Heart left ventricle (tissue), 16 donors: Measurements from ENCODE around the gene USP4. TPM values are rescaled to one million over a fixed set of nuclear protein-coding genes. Genes with fewer than 3 reads are reported as not detected.
"Not testable (repeated sequence)": the region's sequence is repeated elsewhere in the genome, so short reads cannot be mapped to it uniquely, and the experiment has no call there.

Experiments used
- ATAC-seq, 4 donors: fragments of 200-7000 bp; cut with Tn5 transposase; one replicate each; pipeline ENCODE4 v1.9.1; 2020 to 2022; ENCODE audit warnings: moderate library complexity in 4 of 4, mild to moderate bottlenecking in 3 of 4, moderate number of reproducible peaks in 1 of 4
- DNase-seq, 5 donors: peaks; one replicate each; pipeline ENCODE4 v3.0.0-alpha.2; 2020
- H3K27ac ChIP-seq, 12 donors: fragments of 200-600 bp; sonication (generic) in 4 of 12; one replicate each; pipeline versions ENCODE4 v1.5.0 to v1.8.0; 2016 to 2022; ENCODE audit warnings: mild to moderate bottlenecking in 2 of 12
- H3K27me3 ChIP-seq, 9 donors: fragments of 200-600 bp; sonication (generic) in 2 of 9; one replicate each; pipeline versions ENCODE4 v1.5.1 to v1.8.0; 2016 to 2022; ENCODE audit warnings: mild to moderate bottlenecking in 3 of 9
- H3K36me3 ChIP-seq, 9 donors: fragments of 200-600 bp; sonication (generic) in 2 of 9; one replicate each; pipeline versions ENCODE4 v1.5.0 to v1.8.0; 2018 to 2022; ENCODE audit warnings: mild to moderate bottlenecking in 2 of 9
- H3K4me1 ChIP-seq, 12 donors: fragments of 200-600 bp; sonication (generic) in 4 of 12; one replicate each; pipeline versions ENCODE4 v1.5.0 to v1.8.0; 2016 to 2022; ENCODE audit warnings: mild to moderate bottlenecking in 3 of 12
- H3K4me3 ChIP-seq, 12 donors: fragments of 200-600 bp; sonication (generic) in 4 of 12; one replicate each; pipeline versions ENCODE4 v1.5.0 to v1.8.0; 2017 to 2022; ENCODE audit warnings: mild to moderate bottlenecking in 9 of 12, moderate library complexity in 4 of 12
- H3K9me3 ChIP-seq, 12 donors: fragments of 200-600 bp; sonication (generic) in 4 of 12; one replicate each; pipeline versions ENCODE4 v1.5.0 to v1.8.0; 2016 to 2022; ENCODE audit warnings: mild to moderate bottlenecking in 1 of 12
- POLR2A ChIP-seq, 2 donors: fragments of 450-650 bp; IDR thresholded peaks; one replicate each; pipeline ENCODE4 v1.6.1; 2017; ENCODE audit warnings: antibody characterized with exemption in 2 of 2, mild to moderate bottlenecking in 2 of 2, moderate library complexity in 2 of 2
- WGBS, 4 donors: extraction: QIAGEN DNeasy Blood & Tissue Kit in 2 of 4; methylation state at CpG; one replicate each; pipeline versions ENCODE4 v1.1.5 to v1.1.7; 2013 to 2018; 5-methylcytosine and 5-hydroxymethylcytosine counted together
- intact Hi-C, 10 donors: fragments of 100-400 bp; cut with DNase I; formaldehyde crosslinking; loops; one replicate each; pipeline versions ENCODE4 v1.11.1 to v1.14.2; 2022
- microRNA-seq, 4 donors: library from miRNA; unstranded; fragments of <30 nt; microRNA quantifications; one replicate each; pipeline versions ENCODE4 to v1.2.0, GENCODE V29; 2017 to 2020
- polyA plus RNA-seq, 2 donors: library from polyadenylated mRNA; stranded (reverse); fragments of 200-250 nt; gene quantifications; one replicate each; pipeline ENCODE4 v1.2.3, GENCODE V29; 2013
- total RNA-seq, 9 donors: library from RNA; depleted of rRNA in 2 of 9; stranded (reverse); fragments of >200 nt in 2 of 9; fragmentation: NEBNext Ultra II Directional in 3 of 9; extraction: Animal tissue kit (Norgen Biotek cat#: 25700) in 3 of 9; gene quantifications; one replicate each; pipeline versions ENCODE4 v1.1.0 to v1.2.4, GENCODE V29; 2016 to 2023
- donor health status: ischemic (EF 13 %, LVEDD 7.1; RV severe dilation, severe dysfunction).
- donor health status: healthy with polysubstance abuse.
- donor health status: DM: no; HTN: yes; CAD: no.
- donor health status: DM: no; HTN: no; CAD: no.
- donor health status: ischemic (EF 25% LVEDD 6.9; RV normal size, moderate dysfunction).
- donor health status: ischemic (EF 25% LVEDD 5.7; RV mildly dilated, moderate dysfunction).
- donor health status: healthy.
- donor health status: DM: yes; HTN: yes; CAD: no.
- donor health status: ischemic (EF 35%, LVEDD 5.7; RV mildly dilated, moderate dysfunction).
- donor health status: nonischemic (EF 11% LVEDD 7.7; RV severe dilation, severe dysfunction).
- donor health status: DM: yes; HTN: yes; CAD: no.
- donor health status: PGD.
- donor health status: ischemic (EF 29% LVEDD 5.4; RV normal size, mild dysfunction).
- donor health status: nonischemic (EF 23%, LVEDD 6.1; RV moderate dilation, normal function).

USP4 gene
- total and polyA plus RNA-seq, 11 donors, result 17.3 to 48.6 (median 36.0) TPM

DNA sequence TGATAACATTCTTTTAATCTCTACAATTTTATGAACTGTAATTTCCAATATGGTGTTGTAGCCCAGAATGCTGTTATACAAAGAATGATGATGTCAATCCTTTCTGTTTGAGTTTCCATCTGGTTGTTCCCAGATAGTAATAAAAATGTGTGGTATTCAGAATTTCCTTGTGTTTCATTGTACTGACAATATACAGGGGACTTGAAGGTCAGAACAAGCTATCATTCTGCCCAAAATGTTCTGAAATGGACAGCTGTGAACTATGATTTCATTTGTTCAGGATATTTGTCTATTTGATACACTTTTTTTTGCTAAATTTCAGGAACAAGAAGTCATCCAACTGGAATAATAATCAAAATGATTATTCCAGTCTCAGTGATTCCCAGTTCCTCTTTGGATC, 103.6 kb downstream of the USP4 start:
- no peak overlapping the region for H3K27ac ChIP-seq
- intact Hi-C loops, result no loop called here
- DNase-seq, result no peak

DNA sequence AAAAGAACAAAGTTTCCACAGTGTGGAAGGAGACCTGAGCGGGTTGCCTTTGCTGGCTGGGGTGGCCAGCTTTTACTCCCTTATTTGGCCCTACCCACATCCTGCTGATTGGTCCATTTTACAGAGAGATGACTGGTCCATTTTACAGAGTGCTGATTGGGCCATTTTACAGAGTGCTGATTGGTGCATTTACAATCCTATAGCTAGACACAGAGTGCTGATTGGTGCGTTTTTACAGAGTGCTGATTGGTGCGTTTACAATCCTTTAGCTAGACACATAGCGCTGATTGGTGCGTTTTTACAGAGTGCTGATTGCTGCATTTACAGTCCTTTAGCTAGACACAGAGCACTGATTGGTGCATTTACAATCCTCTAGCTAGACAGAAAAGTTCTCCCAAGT, 111.0 kb downstream of the USP4 start:
- intact Hi-C loops, ATAC-seq, H3K27me3 ChIP-seq, H3K36me3 ChIP-seq, DNase-seq, H3K27ac ChIP-seq, H3K4me3 ChIP-seq, H3K4me1 ChIP-seq: not testable (repeated sequence)
- peaks cover 0 to 73% (median 48%) of the 10 kb centered on the region in 12 donors for H3K9me3 ChIP-seq
- 92 to 95% (median 94%) methylated on average over 5 of the region's 5 CpGs for WGBS, 4 donors

More for the DNA sequence above, 103.6 kb downstream of the USP4 start:
- peaks cover 0 to 15% (median 0%) of the 10 kb centered on the region in 9 donors for H3K36me3 ChIP-seq
- no peaks in the 10 kb centered on the region for H3K27me3 ChIP-seq
- peaks cover 0 to 22% (median 11%) of the 10 kb centered on the region in 12 donors for H3K4me1 ChIP-seq
- no peak for TF ChIP-seq POLR2A (IDR thresholded peaks at IDR 0.05)
- no peak for ATAC-seq
- H3K9me3 ChIP-seq, result peaks cover 0 to 35% (median 20%) of the 10 kb centered on the region in 12 donors
- no peak overlapping the region for H3K4me3 ChIP-seq

Small RNA genes lying within 50 kb of the gene (microRNA-seq; reads per million reads assigned to microRNA genes)
- gene MIR4271, result 0 reads per million in 4 donors

Other genes with a start within 250 kb of the USP4 start
- gene QRICH1, start 246.0 kb downstream of the USP4 start, total RNA-seq, result 10 to 100 TPM; 44.6 to 91.6 (median 55.5) TPM
- gene QRICH1, start 246.0 kb downstream of the USP4 start, polyA plus RNA-seq, result 10 to 100 TPM; 20.0 to 31.2 TPM
- gene QARS1, start 235.3 kb downstream of the USP4 start, total RNA-seq, result 100 to 1,000 TPM; 145 to 221 (median 194) TPM
- gene QARS1, start 235.3 kb downstream of the USP4 start, polyA plus RNA-seq, result 100 to 1,000 TPM; 177 to 197 TPM
- 10 to 100 TPM; 47.9 to 90.3 (median 63.1) TPM for gene USP19, start 219.2 kb downstream of the USP4 start, total RNA-seq
- gene USP19, start 219.2 kb downstream of the USP4 start, polyA plus RNA-seq, result 10 to 100 TPM; 19.2 to 34.7 TPM
- 1,000 to 10,000 TPM in 2 of 9 donors, 100 to 1,000 TPM in 7; 488 to 1,265 (median 769) TPM for gene LAMB2, start 207.0 kb downstream of the USP4 start, total RNA-seq
- gene LAMB2, start 207.0 kb downstream of the USP4 start, polyA plus RNA-seq, result 100 to 1,000 TPM; 290 to 836 TPM
- gene CCDC71, start 173.7 kb downstream of the USP4 start, total RNA-seq, result 10 to 100 TPM in 7 of 9 donors, 1 to 10 TPM in 2; 9.7 to 24.0 (median 14.6) TPM
- gene CCDC71, start 173.7 kb downstream of the USP4 start, polyA plus RNA-seq, result 10 to 100 TPM in 1 of 2 donors, 1 to 10 TPM in 1; 9.8 to 17.7 TPM
- 100 to 1,000 TPM in 7 of 9 donors, 10 to 100 TPM in 2; 96.9 to 138 (median 112) TPM for gene KLHDC8B, start 168.5 kb downstream of the USP4 start, total RNA-seq
- 100 to 1,000 TPM in 1 of 2 donors, 10 to 100 TPM in 1; 66.3 to 134 TPM for gene KLHDC8B, start 168.5 kb downstream of the USP4 start, polyA plus RNA-seq
- 1 to 10 TPM; 1.3 to 5.6 (median 2.9) TPM for gene C3orf62, start 62.8 kb downstream of the USP4 start, total RNA-seq
- gene C3orf62, start 62.8 kb downstream of the USP4 start, polyA plus RNA-seq, result 1 to 10 TPM; 2.5 to 3.3 TPM
- gene GPX1, start 18.3 kb upstream of the USP4 start, total RNA-seq, result 100 to 1,000 TPM in 8 of 9 donors, 10 to 100 TPM in 1; 86.3 to 341 (median 124) TPM
- gene GPX1, start 18.3 kb upstream of the USP4 start, polyA plus RNA-seq, result 100 to 1,000 TPM; 174 to 189 TPM
- 100 to 1,000 TPM; 224 to 479 (median 291) TPM for gene RHOA, start 71.9 kb upstream of the USP4 start, total RNA-seq
- 100 to 1,000 TPM; 106 to 406 TPM for gene RHOA, start 71.9 kb upstream of the USP4 start, polyA plus RNA-seq
- 10 to 100 TPM; 13.2 to 25.3 (median 16.7) TPM for gene TCTA, start 72.4 kb upstream of the USP4 start, total RNA-seq
- 10 to 100 TPM; 13.1 to 19.1 TPM for gene TCTA, start 72.4 kb upstream of the USP4 start, polyA plus RNA-seq
- gene AMT, start 82.4 kb upstream of the USP4 start, total RNA-seq, result 10 to 100 TPM; 10.3 to 39.9 (median 21.5) TPM
- gene AMT, start 82.4 kb upstream of the USP4 start, polyA plus RNA-seq, result 10 to 100 TPM in 1 of 2 donors, 1 to 10 TPM in 1; 3.5 to 13.1 TPM
- gene NICN1, start 89.3 kb upstream of the USP4 start, total RNA-seq, result 10 to 100 TPM in 7 of 9 donors, 1 to 10 TPM in 2; 4.7 to 21.0 (median 18.8) TPM
- 10 to 100 TPM in 1 of 2 donors, 1 to 10 TPM in 1; 8.2 to 11.8 TPM for gene NICN1, start 89.3 kb upstream of the USP4 start, polyA plus RNA-seq
- gene DAG1, start 130.2 kb upstream of the USP4 start, total RNA-seq, result 100 to 1,000 TPM; 122 to 218 (median 141) TPM
- 100 to 1,000 TPM in 1 of 2 donors, 10 to 100 TPM in 1; 39.9 to 124 TPM for gene DAG1, start 130.2 kb upstream of the USP4 start, polyA plus RNA-seq
- gene BSN, start 214.4 kb upstream of the USP4 start, total RNA-seq, result 1 to 10 TPM in 5 of 9 donors, under 1 TPM in 4; 0.12 to 1.6 (median 1.0) TPM
- under 1 TPM; 0.19 to 0.42 TPM for gene BSN, start 214.4 kb upstream of the USP4 start, polyA plus RNA-seq